ENCODE results near the gene TMEM51.

DNA sequence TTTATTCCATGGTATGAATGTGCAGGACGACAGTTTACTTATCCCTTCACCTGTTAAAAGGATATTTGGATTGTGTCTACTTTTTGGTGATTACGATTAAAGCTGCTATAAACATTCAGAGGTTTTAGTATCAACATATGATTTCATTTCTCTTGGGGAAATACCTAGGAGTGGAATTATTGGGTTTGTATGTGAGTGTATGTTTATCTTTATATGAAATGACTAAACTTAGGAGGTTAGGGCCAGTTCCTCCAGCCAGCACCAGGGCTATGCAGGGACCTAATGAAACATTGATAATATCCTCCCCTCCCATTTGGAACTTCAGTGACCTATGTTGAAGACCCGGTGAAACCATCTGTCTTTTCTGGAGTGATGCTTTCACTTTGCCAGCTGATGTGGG lies 13.8 kb downstream of the TMEM51 start:
- TF ChIP-seq, protein P1, sequence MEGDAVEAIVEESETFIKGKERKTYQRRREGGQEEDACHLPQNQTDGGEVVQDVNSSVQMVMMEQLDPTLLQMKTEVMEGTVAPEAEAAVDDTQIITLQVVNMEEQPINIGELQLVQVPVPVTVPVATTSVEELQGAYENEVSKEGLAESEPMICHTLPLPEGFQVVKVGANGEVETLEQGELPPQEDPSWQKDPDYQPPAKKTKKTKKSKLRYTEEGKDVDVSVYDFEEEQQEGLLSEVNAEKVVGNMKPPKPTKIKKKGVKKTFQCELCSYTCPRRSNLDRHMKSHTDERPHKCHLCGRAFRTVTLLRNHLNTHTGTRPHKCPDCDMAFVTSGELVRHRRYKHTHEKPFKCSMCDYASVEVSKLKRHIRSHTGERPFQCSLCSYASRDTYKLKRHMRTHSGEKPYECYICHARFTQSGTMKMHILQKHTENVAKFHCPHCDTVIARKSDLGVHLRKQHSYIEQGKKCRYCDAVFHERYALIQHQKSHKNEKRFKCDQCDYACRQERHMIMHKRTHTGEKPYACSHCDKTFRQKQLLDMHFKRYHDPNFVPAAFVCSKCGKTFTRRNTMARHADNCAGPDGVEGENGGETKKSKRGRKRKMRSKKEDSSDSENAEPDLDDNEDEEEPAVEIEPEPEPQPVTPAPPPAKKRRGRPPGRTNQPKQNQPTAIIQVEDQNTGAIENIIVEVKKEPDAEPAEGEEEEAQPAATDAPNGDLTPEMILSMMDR (IDR thresholded peaks at IDR 0.05), result no peak
- no peak for TF ChIP-seq POLR2A (IDR thresholded peaks at IDR 0.05)

Data from lower leg skin (tissue), 3 donors.